Neural cell (in vitro differentiated cells): ENCODE results near the gene CHP1. TPM values are rescaled to one million over a fixed set of nuclear protein-coding genes. Genes with fewer than 3 reads are reported as not detected.

Experiments used
- H2AFZ ChIP-seq: fragments of 200-600, 300-800 bp; sonication (generic), shearing (Covaris generic); 2 replicates; pipeline ENCODE4 v1.6.0; 2014; ENCODE audit warnings: low read depth, mild to moderate bottlenecking, antibody characterized with exemption, low read length, moderate library complexity
- H3F3A ChIP-seq: fragments of 200-600 bp; shearing (Covaris generic); 2 replicates; pipeline ENCODE4 v1.6.1; 2016; ENCODE audit warnings: mild to moderate bottlenecking, moderate library complexity, mixed read lengths, antibody characterized with exemption, low read length; ENCODE audit not compliant: insufficient read depth, poor library complexity, severe bottlenecking
- H3K27ac ChIP-seq: fragments of 200-600, 300-800 bp; sonication (generic), shearing (Covaris generic); 2 replicates; pipeline ENCODE4 v1.5.1; 2014; ENCODE audit warnings: mild to moderate bottlenecking, low read length, moderate library complexity
- H3K27me3 ChIP-seq: fragments of 300-800, 200-600 bp; sonication (generic), shearing (Covaris generic); 2 replicates; pipeline ENCODE4 v1.6.0; 2014; ENCODE audit warnings: mild to moderate bottlenecking, low read depth, low read length, moderate library complexity; ENCODE audit not compliant: insufficient read depth
- H3K36me3 ChIP-seq: fragments of 300-800, 200-600 bp; sonication (generic), shearing (Covaris generic); 2 replicates; pipeline ENCODE4 v1.5.1; 2014; ENCODE audit warnings: mild to moderate bottlenecking, antibody characterized with exemption, low read length, moderate library complexity; ENCODE audit not compliant: insufficient read depth
- H3K4me2 ChIP-seq: fragments of 300-800, 200-600 bp; sonication (generic), shearing (Covaris generic); 2 replicates; pipeline ENCODE4 v1.6.0; 2014; ENCODE audit warnings: mild to moderate bottlenecking, low read length
- H3K4me3 ChIP-seq: fragments of 300-800, 200-600 bp; sonication (generic), shearing (Covaris generic); 2 replicates; pipeline ENCODE4 v1.5.1; 2014; ENCODE audit warnings: mild to moderate bottlenecking, low read length, moderate library complexity
- H3K79me2 ChIP-seq: fragments of 200-600 bp; shearing (Covaris generic); replicated peaks from 2 replicates; pipeline ENCODE4 v1.6.0; 2014; ENCODE audit warnings: mild to moderate bottlenecking, low read length, moderate library complexity; ENCODE audit not compliant: insufficient read depth
- H3K9ac ChIP-seq: fragments of 300-800, 200-600 bp; sonication (generic), shearing (Covaris generic); 2 replicates; pipeline ENCODE4 v1.6.1; 2016; ENCODE audit warnings: mild to moderate bottlenecking, low read length, mixed read lengths
- H3K9me2 ChIP-seq: fragments of 200-600 bp; shearing (Covaris generic); 2 replicates; pipeline ENCODE4 v1.6.1; 2016; ENCODE audit warnings: mild to moderate bottlenecking, low read length, mixed read lengths; ENCODE audit not compliant: insufficient read depth
- H3K9me3 ChIP-seq: fragments of 200-600, 300-800 bp; sonication (generic), shearing (Covaris generic); 2 replicates; pipeline ENCODE4 v1.6.1; 2016; ENCODE audit warnings: mild to moderate bottlenecking, mixed run types, low read length, moderate library complexity, mixed read lengths
- H4K20me1 ChIP-seq: fragments of 200-600 bp; shearing (Covaris generic); 2 replicates; pipeline ENCODE4 v1.6.1; 2016; ENCODE audit warnings: mild to moderate bottlenecking, mixed run types; ENCODE audit not compliant: insufficient read depth
- CTCF ChIP-seq: fragments of 450-650 bp; IDR thresholded peaks from 2 replicates; pipeline ENCODE4 v1.5.1; 2014; ENCODE audit warnings: antibody characterized with exemption, mild to moderate bottlenecking, moderate library complexity; ENCODE audit not compliant: poor library complexity, severe bottlenecking
- EP300 ChIP-seq: fragments of 450-650 bp; conservative IDR thresholded peaks from 2 replicates; pipeline ENCODE4 v1.6.1; 2014; ENCODE audit warnings: antibody characterized with exemption, mild to moderate bottlenecking, moderate library complexity; ENCODE audit not compliant: poor library complexity, severe bottlenecking
- EZH2 ChIP-seq: fragments of 200-600, 300-800 bp; shearing (Covaris generic), sonication (generic); IDR thresholded peaks from 2 replicates; pipeline ENCODE4 v1.6.1; 2014; ENCODE audit warnings: antibody characterized with exemption, low read length, borderline replicate concordance, mild to moderate bottlenecking; ENCODE audit not compliant: insufficient read depth, poor library complexity, severe bottlenecking
- MXI1 ChIP-seq: fragments of 450-650 bp; conservative IDR thresholded peaks from 2 replicates; pipeline ENCODE4 v1.6.1; 2014; ENCODE audit warnings: antibody characterized with exemption, mild to moderate bottlenecking; ENCODE audit not compliant: poor library complexity, severe bottlenecking
- POLR2AphosphoS5 ChIP-seq: IDR thresholded peaks from 2 replicates; pipeline ENCODE4 v1.6.1; 2012
- RAD21 ChIP-seq: fragments of 450-650 bp; conservative IDR thresholded peaks from 2 replicates; pipeline ENCODE4 v1.6.1; 2014; ENCODE audit warnings: antibody characterized with exemption, mild to moderate bottlenecking, moderate library complexity
- SMC3 ChIP-seq: fragments of 450-650 bp; conservative IDR thresholded peaks from 2 replicates; pipeline ENCODE4 v1.6.1; 2014; ENCODE audit warnings: antibody characterized with exemption, mild to moderate bottlenecking, moderate library complexity; ENCODE audit not compliant: poor library complexity
- TAF1 ChIP-seq: IDR thresholded peaks from 2 replicates; pipeline ENCODE4 v1.6.1; 2012; ENCODE audit warnings: low read depth
- polyA plus RNA-seq: library from polyadenylated mRNA; depleted of rRNA; stranded (reverse); fragments of >200 nt; gene quantifications from 2 replicates; pipeline ENCODE4 v1.2.3, GENCODE V29; 2014
- TF ChIP-seq, protein P1 (sequence below): IDR thresholded peaks from 2 replicates; pipeline ENCODE4 v1.6.1; 2012; ENCODE audit warnings: borderline replicate concordance

The CHP1 gene
- polyA plus RNA-seq, 1 donor from 2014 or later = 24.0 TPM

DNA sequence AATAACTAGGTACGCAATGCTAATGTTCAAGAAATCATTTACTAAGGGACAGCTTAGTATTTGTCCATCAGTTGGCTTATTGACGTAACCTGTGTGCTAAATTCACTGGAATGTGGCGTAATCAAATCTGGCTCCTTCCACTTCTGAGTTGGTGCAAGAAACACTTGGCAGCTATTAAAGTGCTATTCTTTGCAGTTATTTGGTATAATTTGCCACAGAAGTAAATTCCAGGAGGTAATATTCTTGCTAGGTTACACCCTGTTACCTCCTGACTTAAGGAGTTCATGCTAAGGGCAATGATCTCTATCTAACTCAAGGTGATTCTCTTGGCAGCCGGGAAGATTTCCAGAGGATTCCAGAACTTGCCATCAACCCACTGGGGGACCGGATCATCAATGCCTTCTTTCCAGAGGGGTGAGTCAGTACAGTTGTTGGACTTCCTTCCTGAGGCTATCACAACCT, 25.5 kb downstream of the CHP1 start:
- Histone ChIP-seq H4K20me1 (no peaks in the 10 kb centered on the region), H3K36me3 (no peaks in the 10 kb centered on the region), H2AFZ (no peak overlapping the region), H3K9me3 (no peaks in the 10 kb centered on the region), H3K27me3 (no peaks in the 10 kb centered on the region), H3K9ac (no peak overlapping the region), H3K79me2 (no peaks in the 10 kb centered on the region), H3F3A (no peaks in the 10 kb centered on the region), H3K4me2 (no peak overlapping the region), H3K27ac (no peak overlapping the region), H3K4me3 (no peak overlapping the region), H3K9me2 (no peaks in the 10 kb centered on the region)
- TF ChIP-seq SMC3 = no peak
- no peak for TF ChIP-seq CTCF
- no peak for TF ChIP-seq EP300
- TF ChIP-seq, protein P1, sequence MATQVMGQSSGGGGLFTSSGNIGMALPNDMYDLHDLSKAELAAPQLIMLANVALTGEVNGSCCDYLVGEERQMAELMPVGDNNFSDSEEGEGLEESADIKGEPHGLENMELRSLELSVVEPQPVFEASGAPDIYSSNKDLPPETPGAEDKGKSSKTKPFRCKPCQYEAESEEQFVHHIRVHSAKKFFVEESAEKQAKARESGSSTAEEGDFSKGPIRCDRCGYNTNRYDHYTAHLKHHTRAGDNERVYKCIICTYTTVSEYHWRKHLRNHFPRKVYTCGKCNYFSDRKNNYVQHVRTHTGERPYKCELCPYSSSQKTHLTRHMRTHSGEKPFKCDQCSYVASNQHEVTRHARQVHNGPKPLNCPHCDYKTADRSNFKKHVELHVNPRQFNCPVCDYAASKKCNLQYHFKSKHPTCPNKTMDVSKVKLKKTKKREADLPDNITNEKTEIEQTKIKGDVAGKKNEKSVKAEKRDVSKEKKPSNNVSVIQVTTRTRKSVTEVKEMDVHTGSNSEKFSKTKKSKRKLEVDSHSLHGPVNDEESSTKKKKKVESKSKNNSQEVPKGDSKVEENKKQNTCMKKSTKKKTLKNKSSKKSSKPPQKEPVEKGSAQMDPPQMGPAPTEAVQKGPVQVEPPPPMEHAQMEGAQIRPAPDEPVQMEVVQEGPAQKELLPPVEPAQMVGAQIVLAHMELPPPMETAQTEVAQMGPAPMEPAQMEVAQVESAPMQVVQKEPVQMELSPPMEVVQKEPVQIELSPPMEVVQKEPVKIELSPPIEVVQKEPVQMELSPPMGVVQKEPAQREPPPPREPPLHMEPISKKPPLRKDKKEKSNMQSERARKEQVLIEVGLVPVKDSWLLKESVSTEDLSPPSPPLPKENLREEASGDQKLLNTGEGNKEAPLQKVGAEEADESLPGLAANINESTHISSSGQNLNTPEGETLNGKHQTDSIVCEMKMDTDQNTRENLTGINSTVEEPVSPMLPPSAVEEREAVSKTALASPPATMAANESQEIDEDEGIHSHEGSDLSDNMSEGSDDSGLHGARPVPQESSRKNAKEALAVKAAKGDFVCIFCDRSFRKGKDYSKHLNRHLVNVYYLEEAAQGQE = no peak
- TF ChIP-seq RAD21 = no peak
- no peak for TF ChIP-seq POLR2AphosphoS5
- TF ChIP-seq EZH2 = no peak
- no peak for TF ChIP-seq TAF1
- no peak for TF ChIP-seq MXI1

DNA sequence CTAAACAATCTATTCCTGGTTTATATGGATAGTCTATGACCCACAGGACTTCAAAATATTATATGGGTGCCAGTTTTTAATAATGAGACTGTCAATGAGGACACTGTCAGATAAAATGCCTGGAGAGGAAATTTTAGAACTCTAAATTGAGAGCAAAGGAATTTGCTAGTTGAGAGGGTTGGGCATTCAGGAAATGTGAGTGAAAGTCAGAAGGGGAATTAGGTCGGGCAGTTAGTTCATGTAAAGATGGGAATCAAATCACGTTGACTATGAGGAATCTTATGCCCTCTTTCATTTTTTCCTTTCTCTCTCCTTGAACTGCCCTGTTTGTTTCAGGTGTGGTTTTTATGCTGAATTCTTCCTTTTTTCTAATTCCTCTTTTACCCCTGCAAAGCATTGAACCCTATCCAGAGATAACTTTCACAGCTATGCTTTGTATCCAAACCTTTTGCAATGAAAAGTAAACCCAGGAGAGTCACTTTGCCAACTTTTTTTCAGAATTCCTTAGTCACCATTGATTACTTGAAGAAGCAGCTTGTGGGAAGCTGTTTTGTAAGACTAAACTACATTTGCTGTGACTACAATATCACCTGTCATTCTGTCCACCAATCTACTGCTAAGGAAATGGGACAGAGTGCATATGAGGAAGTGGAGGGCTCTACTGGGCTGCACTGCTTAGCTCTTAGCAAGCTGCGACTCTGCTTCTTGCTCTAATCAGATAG, 27.8 kb downstream of the CHP1 start:
- no peak overlapping the region for H3K27ac ChIP-seq
- TF ChIP-seq CTCF = no peak
- TF ChIP-seq POLR2AphosphoS5 = no peak
- TF ChIP-seq EZH2 = no peak
- TF ChIP-seq TAF1 = no peak
- TF ChIP-seq, protein P1 = no peak
- no peak for TF ChIP-seq EP300
- no peak for TF ChIP-seq SMC3
- TF ChIP-seq RAD21 = no peak
- TF ChIP-seq MXI1 = no peak

More for the DNA sequence above, 27.8 kb downstream of the CHP1 start:
- Histone ChIP-seq H3K36me3 (peaks cover 2% of the 10 kb centered on the region), H2AFZ (no peak overlapping the region), H3K79me2 (no peaks in the 10 kb centered on the region), H3K9me3 (no peaks in the 10 kb centered on the region), H3F3A (no peaks in the 10 kb centered on the region), H4K20me1 (no peaks in the 10 kb centered on the region), H3K9ac (no peak overlapping the region), H3K27me3 (no peaks in the 10 kb centered on the region), H3K9me2 (no peaks in the 10 kb centered on the region), H3K4me2 (no peak overlapping the region), H3K4me3 (no peak overlapping the region)
